Measurements from ENCODE around the gene AMBRA1. TPM values are rescaled to one million over a fixed set of nuclear protein-coding genes. Genes with fewer than 3 reads are reported as not detected.

AMBRA1 gene
- total and polyA plus RNA-seq, 2 of the 8 experiments (the other 6 are each of a cell fraction or from before 2014, with no cell fraction given): 14.2 to 37.4 TPM

DNA sequence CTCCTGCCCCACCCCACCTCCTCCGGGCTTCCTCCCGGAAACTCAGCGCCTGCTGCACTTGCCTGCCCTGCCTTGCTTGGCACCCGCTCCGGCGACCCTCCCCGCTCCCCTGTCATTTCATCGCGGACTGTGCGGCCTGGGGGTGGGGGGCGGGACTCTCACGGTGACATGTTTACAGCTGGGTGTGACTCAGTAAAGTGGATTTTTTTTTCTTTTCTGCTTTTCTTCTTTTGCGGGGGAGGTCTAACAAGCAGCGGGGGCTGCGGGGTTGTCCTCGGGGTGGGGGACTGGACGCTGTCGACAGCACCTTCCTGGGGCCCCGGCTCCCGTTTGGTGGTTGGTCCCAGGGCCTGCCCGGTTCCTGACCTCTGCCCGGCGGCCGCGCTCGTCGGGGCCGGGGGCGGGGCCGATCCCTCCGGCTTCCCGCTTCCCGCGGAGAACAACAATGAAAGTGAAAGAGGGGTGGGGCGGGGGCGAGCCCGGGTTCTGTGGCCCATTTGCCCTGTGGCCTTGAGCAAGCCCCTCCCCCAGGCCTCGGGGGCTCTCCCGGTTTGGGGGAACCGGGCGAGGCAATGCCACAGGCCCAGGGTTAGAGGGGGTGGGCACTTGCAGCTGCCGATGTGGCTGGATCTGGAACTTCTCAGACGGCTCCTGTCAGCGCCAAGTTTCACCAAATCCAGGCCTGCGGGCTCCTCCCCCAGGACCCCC is 213.3 kb downstream of the AMBRA1 start:
- no peaks in the 10 kb centered on the region for H3K9me3 ChIP-seq (ENCODE audit: insufficient read depth in 2 of 2, low read depth in 1 of 2, low read length in 1 of 2)
- H3K56ac ChIP-seq (replicated peaks; ENCODE audit: insufficient read length, low read depth, low read length): peak overlapping the region; percentile 79
- no peak overlapping the region for H2BK12ac ChIP-seq (ENCODE audit: low read depth, low read length)
- H2BK20ac ChIP-seq (ENCODE audit: low read length): 0 out of 2 replicates have a peak overlapping the region, but pooled peaks have one; percentile 32
- H3K23me2 ChIP-seq (ENCODE audit: low read depth, low read length): peaks cover 9% of the 10 kb centered on the region; the same call in 1 of the 2 replicates
- H2BK120ac ChIP-seq (replicated peaks; ENCODE audit: low read depth, low read length): no peak overlapping the region
- H4K8ac ChIP-seq (ENCODE audit: extremely low read depth, insufficient read depth, low read length): peak overlapping the region; percentile 93; the same call in 1 of the 2 replicates
- peak overlapping the region; percentile 94 for H4K5ac ChIP-seq (ENCODE audit: insufficient read length, low read depth, low read length)
- no peak overlapping the region for H3K14ac ChIP-seq (ENCODE audit: insufficient read length)
- H3K27ac ChIP-seq (ENCODE audit: low read depth, low read length): peak overlapping the region; percentile 53
- H3K4me1 ChIP-seq (replicated peaks in 1 of 4; ENCODE audit: control insufficient read depth in 3 of 4, insufficient read depth in 4 of 4, low read length in 3 of 4): peaks cover 0 to 16% (median 13%) of the 10 kb centered on the region in 4 experiments; a peak in 6 of 7 replicates
- no peak overlapping the region for H3K23ac ChIP-seq (ENCODE audit: insufficient read length)
- DNase-seq (ENCODE audit: low read depth in 1 of 2, low spot score in 2 of 2) (peak in 1 of 2 experiments; percentile 92), FAIRE-seq (no peak)
- ChIA-PET CTCF (ENCODE audit: partially characterized antibody) (interaction anchor here (1.0 to 44.5 kb wide), 4 partner anchors 9 to 38 kb away, joined by 3 to 1004 read pairs (median 41); partner anchors contain the start of gene DGKZ), POLR2A (ENCODE audit: partially characterized antibody) (interaction anchor here (0.5 to 3.8 kb wide), 23 partner anchors 8 to 316 kb away, joined by 3 to 35 read pairs (median 4); partner anchors contain the start of gene CHRM4)
- peak overlapping the region; percentile 69 to 94 for H3K4me2 ChIP-seq (ENCODE audit: insufficient read depth in 1 of 2, low read depth in 2 of 2, low read length in 2 of 2)
- H3K79me1 ChIP-seq (ENCODE audit: low read depth, low read length): no peaks in the 10 kb centered on the region
- H3K79me2 ChIP-seq (ENCODE audit: control insufficient read depth in 1 of 2, insufficient read depth in 2 of 2, low read length in 2 of 2): no peaks in the 10 kb centered on the region; a peak in 1 of 4 replicates
- H3K27me3 ChIP-seq (replicated peaks in 1 of 4; ENCODE audit: control insufficient read depth in 3 of 4, extremely low read depth in 1 of 4, insufficient read depth in 3 of 4, low read length in 3 of 4): no peaks in the 10 kb centered on the region
- peak; percentile 63; the same call in 1 of the 2 replicates for TF ChIP-seq RXRA (IDR thresholded peaks at IDR 0.05; ENCODE audit: insufficient read depth, low read depth, low read length)
- peak; percentile 50 for TF ChIP-seq ASH2L (IDR thresholded peaks at IDR 0.05; ENCODE audit: low read length)
- TF ChIP-seq SP1 (IDR thresholded peaks at IDR 0.05; ENCODE audit: low read depth, low read length): 0 out of 2 replicates have a peak, but pooled peaks have one; percentile 19
- TF ChIP-seq PHF8 (conservative IDR thresholded peaks at IDR 0.05; ENCODE audit: low read depth, low read length): peak; percentile 43; the same call in 1 of the 2 replicates
- peak; percentile 61; the same call in 1 of the 2 replicates for TF ChIP-seq POLR2AphosphoS5 (IDR thresholded peaks at IDR 0.05; ENCODE audit: low read depth, low read length)
- TF ChIP-seq TBP (IDR thresholded peaks at IDR 0.05; ENCODE audit: low read depth, low read length): peak; percentile 3; the same call in 1 of the 2 replicates
- peak in 1 of 2 experiments; percentile 25; a peak in 1 of 3 replicates for TF ChIP-seq EP300 (IDR thresholded peaks at IDR 0.05; ENCODE audit: borderline replicate concordance in 1 of 2, low read depth in 2 of 2, low read length in 2 of 2)
- no peak for TF ChIP-seq CREB1 (IDR thresholded peaks at IDR 0.05)
- TF ChIP-seq POLR2A (IDR thresholded peaks at IDR 0.05; ENCODE audit: control extremely low read depth in 1 of 2, low read depth in 2 of 2, low read length in 2 of 2): peak in 1 of 2 experiments; percentile 56; a peak in 2 of 3 replicates
- TF ChIP-seq BRCA1 (IDR thresholded peaks at IDR 0.05; ENCODE audit: low read depth, low read length): no peak
- TF ChIP-seq RAD21 (IDR thresholded peaks at IDR 0.05 in 1 of 2, conservative IDR thresholded peaks at IDR 0.05 in 1 of 2; ENCODE audit: low read depth in 2 of 2, low read length in 2 of 2): no peak
- peak overlapping the region; percentile 89 for H4K91ac ChIP-seq (replicated peaks; ENCODE audit: insufficient read length, low read length)
- no peak overlapping the region for H2AFZ ChIP-seq (ENCODE audit: low read length)
- peak overlapping the region; percentile 63 to 95 (median 69) for H3K4me3 ChIP-seq (ENCODE audit: extremely low read depth in 1 of 4, insufficient read depth in 2 of 4, low read depth in 3 of 4, low read length in 4 of 4)
- 1% methylated on average over 16 of the region's 45 CpGs; no CpG with 5 or more reads in 1 of the 2 experiments for WGBS, 2 experiments (ENCODE audit: extremely low coverage in 1 of 2, insufficient coverage in 1 of 2, insufficient read length in 1 of 2, insufficient replicate concordance in 2 of 2, low coverage in 1 of 2, low lambda C conversion rate in 2 of 2, missing lambda C conversion rate in 1 of 2)
- H3K9ac ChIP-seq (replicated peaks in 1 of 4; ENCODE audit: extremely low read depth in 1 of 4, low read depth in 3 of 4, low read length in 3 of 4): peak overlapping the region in 3 of 4 experiments; percentile 48 to 68 (median 53); a peak in 4 of 7 replicates
- H2BK5ac ChIP-seq (ENCODE audit: low read depth, low read length): peak overlapping the region; percentile 44; the same call in 1 of the 2 replicates
- H2BK15ac ChIP-seq (ENCODE audit: low read length): 0 out of 2 replicates have a peak overlapping the region, but pooled peaks have one; percentile 46
- no peak overlapping the region for H2AK5ac ChIP-seq (ENCODE audit: low read depth, low read length)
- H3K18ac ChIP-seq (ENCODE audit: extremely low read depth, low read length): peak overlapping the region; percentile 93
- peaks cover 15 to 19% of the 10 kb centered on the region in 2 experiments for H4K20me1 ChIP-seq (replicated peaks in 1 of 2; ENCODE audit: control insufficient read depth in 1 of 2, insufficient read depth in 2 of 2, low read length in 2 of 2)
- no peak overlapping the region for H3K4ac ChIP-seq (replicated peaks; ENCODE audit: insufficient read length, low read depth, low read length)
- H3K36me3 ChIP-seq (ENCODE audit: control insufficient read depth in 2 of 4, insufficient read depth in 4 of 4, low read length in 3 of 4): peaks cover 3 to 25% (median 8%) of the 10 kb centered on the region in 4 experiments; a peak in 4 of 8 replicates

All from H1 (cell line).